GM19467 (cell line): Measurements from ENCODE around the gene FAM117A.

ENCODE experiments used
- ATAC-seq: cut with Tn5 transposase; IDR thresholded peaks from one replicate; pipeline ENCODE4 v1.9.1; 2021; ENCODE audit warnings: mild to moderate bottlenecking, moderate library complexity; ENCODE audit not compliant: unreplicated experiment

Gene FAM117A, protein sequence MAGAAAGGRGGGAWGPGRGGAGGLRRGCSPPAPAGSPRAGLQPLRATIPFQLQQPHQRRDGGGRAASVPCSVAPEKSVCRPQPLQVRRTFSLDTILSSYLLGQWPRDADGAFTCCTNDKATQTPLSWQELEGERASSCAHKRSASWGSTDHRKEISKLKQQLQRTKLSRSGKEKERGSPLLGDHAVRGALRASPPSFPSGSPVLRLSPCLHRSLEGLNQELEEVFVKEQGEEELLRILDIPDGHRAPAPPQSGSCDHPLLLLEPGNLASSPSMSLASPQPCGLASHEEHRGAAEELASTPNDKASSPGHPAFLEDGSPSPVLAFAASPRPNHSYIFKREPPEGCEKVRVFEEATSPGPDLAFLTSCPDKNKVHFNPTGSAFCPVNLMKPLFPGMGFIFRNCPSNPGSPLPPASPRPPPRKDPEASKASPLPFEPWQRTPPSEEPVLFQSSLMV

GRCh38 chr17:49763735-49764558, at the start of gene FAM117A:
Gene FAM117A (minus strand): TSS chr17:49764131. CDS start chr17:49764087, 44 bp downstream.
- peak; percentile 88 for ATAC-seq

DNA sequence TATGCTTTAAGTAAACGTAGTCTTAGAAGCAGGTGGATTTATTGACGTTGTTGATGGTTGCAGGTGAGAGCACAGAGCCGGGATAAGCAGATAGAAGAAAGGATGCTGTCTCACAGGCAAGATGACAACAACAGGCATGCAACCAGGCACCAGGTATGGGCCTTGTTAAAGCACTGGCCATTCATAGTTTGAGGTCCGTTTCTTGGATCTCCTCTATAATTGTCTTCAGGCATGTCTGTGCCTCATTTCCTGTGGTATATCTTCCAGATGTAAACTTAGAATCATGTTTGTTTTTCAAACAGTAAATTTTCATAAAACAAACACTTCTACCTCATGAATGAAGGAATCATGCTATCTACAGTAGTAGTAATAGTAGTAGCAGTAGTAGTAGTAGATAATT, 45.1 kb upstream of the FAM117A start:
- no peak for ATAC-seq

DNA sequence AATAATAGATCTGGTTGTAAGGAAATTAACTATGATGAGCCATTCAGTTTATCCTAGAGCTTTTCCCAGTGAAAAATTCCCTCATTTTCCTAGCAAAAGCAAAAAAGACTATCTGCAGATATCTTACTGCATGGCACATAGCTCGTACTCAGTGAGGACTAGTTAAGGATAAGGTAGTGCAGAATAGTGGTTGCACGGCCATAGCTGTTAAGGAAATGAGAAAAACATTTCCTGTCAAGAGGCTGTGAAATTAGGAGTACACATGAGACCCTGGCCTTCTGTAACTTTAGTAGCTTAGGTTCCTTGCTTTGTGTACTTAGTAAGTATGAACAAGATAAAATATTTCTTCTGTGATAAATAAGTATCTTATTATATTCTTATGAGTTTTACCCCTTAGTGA, 34.8 kb upstream of the FAM117A start:
- ATAC-seq: no peak

GRCh38 chr17:49798182-49798581, 34.3 kb upstream of the FAM117A start:
- ATAC-seq: no peak

DNA sequence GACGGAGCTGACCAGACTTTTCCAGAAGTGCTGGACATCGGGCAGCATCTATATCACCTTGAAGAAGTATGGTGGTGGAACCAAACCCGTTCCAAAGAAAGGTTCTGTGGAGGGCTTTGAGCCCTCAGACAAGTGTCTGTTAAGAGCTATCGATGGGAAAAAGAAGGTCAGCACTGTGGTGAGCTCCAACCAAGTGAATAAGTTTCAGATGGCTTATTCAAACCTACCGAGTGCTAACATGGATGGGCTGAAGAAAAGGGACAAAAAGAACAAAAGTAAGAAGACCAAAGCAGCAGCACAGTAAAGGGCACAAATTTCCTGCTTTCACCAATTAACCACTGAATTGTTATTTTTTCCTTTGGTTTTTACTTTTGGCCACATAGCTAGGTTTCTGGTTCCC, 31.4 kb upstream of the FAM117A start:
- ATAC-seq: no peak

- no peak for ATAC-seq
Observed at GRCh38 chr17:49793309-49793708, 29.4 kb upstream of the FAM117A start.

DNA sequence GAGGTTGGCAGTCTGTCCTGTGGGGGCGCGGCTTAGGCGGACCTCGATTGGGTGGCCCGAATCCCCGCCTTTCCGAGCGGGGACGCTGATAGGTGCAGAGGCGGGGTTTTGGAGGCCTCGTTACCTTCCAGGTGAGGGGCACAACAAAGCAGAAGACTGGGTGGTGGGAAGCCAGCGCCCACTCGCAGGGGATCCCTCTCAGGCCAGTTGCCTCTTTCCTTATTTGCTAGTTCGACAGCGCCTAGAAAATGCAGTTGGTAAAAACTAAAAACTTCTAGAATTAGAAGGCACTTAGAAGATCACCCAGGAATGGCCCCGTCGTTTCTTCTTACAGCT, 25.3 kb upstream of the FAM117A start:
- ATAC-seq: no peak

DNA sequence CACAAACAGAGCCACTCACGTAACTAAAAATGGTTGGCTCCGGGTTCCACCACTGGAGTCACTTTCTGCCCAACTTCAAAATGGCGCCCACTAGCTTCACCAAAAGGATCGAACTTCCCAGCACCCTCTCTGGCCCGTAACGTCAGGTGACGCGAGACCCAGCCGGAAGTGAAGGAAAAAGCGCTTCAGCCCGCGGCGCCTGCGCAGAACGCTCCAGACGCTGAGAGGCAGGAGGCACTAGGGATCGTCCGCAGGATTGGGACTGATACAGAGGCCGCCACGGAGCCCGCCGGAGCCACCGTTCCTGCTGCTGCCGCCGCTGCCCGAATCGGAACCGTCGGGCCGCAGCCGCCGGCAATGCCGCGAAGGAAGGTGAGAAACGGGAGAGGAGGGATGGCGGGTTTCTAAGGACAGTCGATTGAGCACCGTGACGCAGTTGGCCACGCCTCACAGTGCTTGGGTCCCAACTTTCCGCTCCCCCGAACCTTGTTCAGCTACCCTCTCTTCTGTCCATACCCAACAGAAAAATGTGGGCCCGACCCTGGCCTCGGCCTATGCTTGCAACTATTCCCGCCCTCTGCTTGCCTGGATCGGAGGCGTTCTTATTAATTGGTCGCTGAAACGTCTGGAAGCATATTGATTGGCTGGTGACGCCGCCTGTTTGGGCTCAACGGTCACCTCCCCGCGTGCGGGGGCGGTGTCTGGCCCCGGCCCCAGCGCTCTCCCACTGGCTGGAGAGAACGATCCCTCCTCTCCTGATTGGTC, 24.7 kb upstream of the FAM117A start, which contains the start of gene KAT7:
Gene KAT7, plus strand, starts transcription at position 204 of the 765 bp plus-strand sequence. Its CDS starts 154 bp downstream, at position 358.
- peak; percentile 88 for ATAC-seq

- no peak for ATAC-seq
Observed at GRCh38 chr17:49787884-49788477, 24.1 kb upstream of the FAM117A start.

DNA sequence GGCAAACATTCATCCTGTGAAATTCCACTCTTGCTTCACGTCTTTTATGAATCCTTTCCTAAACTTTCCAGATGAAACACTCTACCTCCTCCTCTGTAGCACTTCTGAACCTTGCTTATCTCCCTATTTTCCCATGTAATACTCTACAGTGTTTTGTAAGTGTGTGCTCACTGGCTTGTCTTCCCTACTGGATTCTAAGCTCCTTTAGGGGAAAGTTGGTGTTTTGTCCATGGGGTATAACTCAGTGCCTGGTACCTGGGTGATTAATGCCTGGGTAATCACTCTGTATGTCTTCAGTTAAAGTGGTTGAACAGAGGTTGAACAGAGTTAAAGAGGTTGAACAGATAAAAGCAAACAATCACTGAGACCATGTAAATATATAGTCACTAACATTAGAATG, 20.7 kb upstream of the FAM117A start:
- ATAC-seq: no peak

DNA sequence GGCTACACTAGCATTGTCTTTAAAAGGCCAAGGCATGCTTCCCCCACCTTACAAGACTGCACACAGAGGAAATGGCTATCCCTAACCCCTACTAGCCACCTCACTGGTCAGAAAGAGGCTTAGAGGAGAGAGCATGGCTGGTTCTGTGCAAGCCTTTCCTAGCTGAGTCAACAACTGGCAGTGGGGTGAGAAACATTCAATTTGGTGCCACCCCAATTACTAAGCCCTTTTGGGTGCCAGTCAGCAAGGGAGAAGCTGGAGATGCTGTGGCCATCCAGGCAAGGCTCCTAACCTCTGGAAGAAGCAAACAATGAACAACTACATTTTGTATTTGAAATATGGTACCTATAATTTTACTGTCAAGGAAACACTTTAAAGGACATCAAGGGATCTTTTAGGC, 19.9 kb upstream of the FAM117A start:
- no peak for ATAC-seq

GRCh38 chr17:49783071-49783715, 19.3 kb upstream of the FAM117A start:
- ATAC-seq: no peak

GRCh38 chr17:49779739-49780231, 15.9 kb upstream of the FAM117A start:
- no peak for ATAC-seq

GRCh38 chr17:49779156-49779738, 15.3 kb upstream of the FAM117A start:
- ATAC-seq: no peak

DNA sequence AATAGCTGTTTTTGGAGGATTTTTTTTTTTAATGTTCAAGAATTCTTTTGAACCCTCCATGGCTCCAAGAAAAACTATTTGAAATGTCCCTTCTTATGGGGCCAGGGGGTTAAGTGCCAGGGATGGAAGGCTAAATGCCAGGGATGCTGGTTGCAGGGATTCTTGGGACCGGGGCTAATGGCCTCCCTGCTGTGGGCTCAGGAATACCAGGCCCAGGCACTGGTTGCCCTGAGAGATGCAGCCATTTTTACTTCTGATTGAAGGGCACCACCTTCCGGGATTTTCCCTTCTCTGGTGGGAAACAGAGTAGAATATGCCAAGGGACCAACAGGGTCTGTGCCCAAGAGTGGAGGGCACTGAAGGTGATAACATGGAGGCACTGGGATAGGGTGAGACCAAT, 13.6 kb upstream of the FAM117A start:
- no peak for ATAC-seq

DNA sequence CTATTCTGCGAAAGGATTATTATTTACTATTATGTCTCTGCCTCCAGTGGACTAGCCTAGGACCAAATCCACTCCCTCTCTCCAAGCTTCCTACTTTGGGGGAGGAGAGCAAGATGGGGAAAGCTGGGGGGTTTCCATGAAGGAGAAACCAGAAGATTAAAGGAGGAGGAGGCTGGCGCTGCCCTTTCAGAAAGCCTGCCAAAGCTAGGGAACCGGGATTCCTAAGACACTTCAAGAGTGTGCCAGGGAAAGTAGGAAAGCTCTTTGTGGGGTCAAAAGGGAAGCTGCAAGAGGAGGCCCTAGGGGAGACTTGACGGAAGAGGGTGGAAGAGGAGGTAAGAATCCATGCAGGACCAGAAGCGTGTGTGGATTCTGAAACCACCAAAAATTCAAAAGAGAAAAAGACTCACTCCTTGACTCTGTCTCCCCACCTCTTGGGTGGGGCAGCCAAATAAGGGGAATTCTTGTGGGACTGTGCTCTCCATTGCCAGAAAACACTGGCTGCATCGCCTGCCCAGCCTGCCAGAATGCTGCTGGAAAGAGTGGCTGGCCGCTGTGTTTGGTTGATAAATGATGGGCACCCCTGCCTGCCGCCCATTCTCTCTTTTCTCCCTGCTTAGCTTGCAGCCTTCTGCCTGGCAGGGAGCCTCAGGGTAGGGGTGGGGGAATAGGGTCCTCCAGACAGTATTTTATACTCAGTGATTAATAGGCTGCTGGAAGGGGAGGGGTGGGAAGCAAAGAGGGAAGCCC, 12.8 kb upstream of the FAM117A start:
- no peak for ATAC-seq

- no peak for ATAC-seq
Observed at GRCh38 chr17:49775546-49776260, 11.8 kb upstream of the FAM117A start.

DNA sequence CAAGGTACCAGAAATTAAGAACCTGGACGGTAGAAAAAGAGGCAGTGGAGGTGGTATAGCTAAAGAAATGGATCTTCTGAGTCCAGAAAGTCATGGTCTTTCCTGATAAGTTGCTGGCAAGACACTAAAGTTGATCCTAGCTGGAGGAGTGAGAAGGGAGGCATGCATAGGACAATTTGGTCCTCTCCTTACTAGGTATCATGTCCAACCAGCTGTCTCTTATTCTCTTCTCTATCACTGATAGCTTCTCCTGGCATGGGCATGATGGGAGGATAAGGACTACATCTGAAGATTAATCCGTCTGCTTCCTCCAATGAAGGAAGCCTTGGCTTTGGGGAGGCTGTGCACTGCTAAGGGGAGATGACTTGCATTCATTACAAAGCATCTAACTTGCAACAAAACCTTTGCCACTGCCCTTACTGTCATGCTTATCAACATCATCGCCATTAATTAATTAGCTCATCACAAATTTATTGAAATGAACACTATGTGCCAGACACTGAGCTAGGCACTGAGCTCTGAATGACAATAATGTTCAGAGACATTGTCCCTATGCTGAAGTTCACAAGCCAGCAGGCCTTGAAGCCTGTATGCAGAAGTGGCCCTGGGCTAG, 3.1 kb upstream of the FAM117A start:
- ATAC-seq: no peak
